Measurements from ENCODE around the gene METRN.

METRN gene

GRCh38 chr16:708019-708418 is 6.9 kb upstream of the METRN start:
- H3K4me3 ChIP-seq (ENCODE audit: low read depth, low read length), result no peak overlapping the region
- TF ChIP-seq CTCF (IDR thresholded peaks at IDR 0.05; ENCODE audit: borderline replicate concordance, insufficient read depth, low read depth, low read length), result no peak

GRCh38 chr16:708959-709358 is 6.0 kb upstream of the METRN start:
- TF ChIP-seq CTCF (IDR thresholded peaks at IDR 0.05; ENCODE audit: borderline replicate concordance, insufficient read depth, low read depth, low read length), result no peak
- no peak overlapping the region for H3K4me3 ChIP-seq (ENCODE audit: low read depth, low read length)

GRCh38 chr16:709566-710499 is 5.1 kb upstream of the METRN start:
- no peak for TF ChIP-seq CTCF (IDR thresholded peaks at IDR 0.05; ENCODE audit: borderline replicate concordance, insufficient read depth, low read depth, low read length)
- no peak overlapping the region for H3K4me3 ChIP-seq (ENCODE audit: low read depth, low read length)

GRCh38 chr16:710500-711075 is 4.3 kb upstream of the METRN start:
- TF ChIP-seq CTCF (IDR thresholded peaks at IDR 0.05; ENCODE audit: borderline replicate concordance, insufficient read depth, low read depth, low read length), result no peak

GRCh38 chr16:711084-711483 is 3.8 kb upstream of the METRN start:
- H3K4me3 ChIP-seq (ENCODE audit: low read depth, low read length), result no peak overlapping the region
- no peak for TF ChIP-seq CTCF (IDR thresholded peaks at IDR 0.05; ENCODE audit: borderline replicate concordance, insufficient read depth, low read depth, low read length)

More at GRCh38 chr16:710500-711075, 4.3 kb upstream of the METRN start:
- H3K4me3 ChIP-seq (ENCODE audit: low read depth, low read length), result no peak overlapping the region

- H3K4me3 ChIP-seq (ENCODE audit: low read depth, low read length), result no peak overlapping the region
- peak; percentile 94 for TF ChIP-seq CTCF (IDR thresholded peaks at IDR 0.05; ENCODE audit: borderline replicate concordance, insufficient read depth, low read depth, low read length)
These were observed 3.2 kb upstream of the METRN start for GRCh38 chr16:711548-712320.

Data from GM12875 (cell line).